ENCODE measurements around the gene GAB3. TPM values are rescaled to one million over a fixed set of nuclear protein-coding genes. Genes with fewer than 3 reads are reported as not detected.

Gene GAB3
- polyA plus RNA-seq, 2 of the 4 experiments (the other 2 are of a cell fraction), result 0.13 to 0.39 TPM

DNA sequence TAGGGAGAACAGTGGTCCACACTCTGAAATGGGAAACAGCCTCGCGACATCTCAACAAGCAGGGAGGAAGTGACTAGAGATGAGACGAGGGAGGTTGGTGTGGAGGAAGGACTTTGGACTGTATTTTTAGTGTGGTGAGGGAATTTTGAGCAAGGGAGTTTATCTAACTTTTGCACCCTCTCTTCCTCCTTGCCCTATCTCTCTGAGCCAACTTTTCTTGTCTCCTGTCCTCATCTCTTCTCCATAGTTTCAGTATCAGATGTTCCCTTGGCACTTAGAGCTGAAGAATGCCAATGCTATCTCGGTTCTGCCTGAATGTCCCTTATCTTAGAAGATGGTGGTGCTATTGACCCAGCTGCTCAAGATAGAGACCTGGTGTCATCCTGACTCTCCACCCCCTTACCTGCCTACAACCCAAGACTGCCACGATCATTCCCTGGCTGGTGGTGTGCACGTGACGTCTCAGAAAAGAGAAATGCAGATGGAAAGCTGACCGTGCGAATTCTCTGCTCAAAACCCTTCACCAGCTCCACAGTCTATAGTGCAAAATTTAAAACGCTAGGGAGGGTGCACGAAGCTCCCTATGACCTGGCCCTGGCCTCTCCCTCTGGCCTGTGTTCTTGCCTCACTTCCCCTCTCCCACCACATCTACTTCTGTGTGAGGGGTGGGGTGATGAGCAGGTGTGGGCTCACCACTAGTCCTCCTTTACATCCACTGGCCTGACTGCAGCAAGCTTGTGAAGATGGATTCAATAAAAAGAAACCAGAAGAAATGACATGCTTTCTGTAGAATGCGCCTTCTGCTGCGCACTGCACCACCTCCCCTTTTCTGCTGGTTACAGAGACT lies 33.5 kb upstream of the GAB3 start:
- no peak overlapping the region for H3K27ac ChIP-seq
- POLR2A ChIA-PET, result no interaction called here
- H3K4me3 ChIP-seq, result no peak overlapping the region
- ATAC-seq (no peak), FAIRE-seq (no peak), DNase-seq (ENCODE audit: low read depth in 1 of 2, low spot score in 1 of 2) (no peak)
- H3K4me1 ChIP-seq, result no peaks in the 10 kb centered on the region
- no peak overlapping the region for H3K4me2 ChIP-seq
- TF ChIP-seq, protein P1, sequence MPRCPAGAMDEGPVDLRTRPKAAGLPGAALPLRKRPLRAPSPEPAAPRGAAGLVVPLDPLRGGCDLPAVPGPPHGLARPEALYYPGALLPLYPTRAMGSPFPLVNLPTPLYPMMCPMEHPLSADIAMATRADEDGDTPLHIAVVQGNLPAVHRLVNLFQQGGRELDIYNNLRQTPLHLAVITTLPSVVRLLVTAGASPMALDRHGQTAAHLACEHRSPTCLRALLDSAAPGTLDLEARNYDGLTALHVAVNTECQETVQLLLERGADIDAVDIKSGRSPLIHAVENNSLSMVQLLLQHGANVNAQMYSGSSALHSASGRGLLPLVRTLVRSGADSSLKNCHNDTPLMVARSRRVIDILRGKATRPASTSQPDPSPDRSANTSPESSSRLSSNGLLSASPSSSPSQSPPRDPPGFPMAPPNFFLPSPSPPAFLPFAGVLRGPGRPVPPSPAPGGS (IDR thresholded peaks at IDR 0.05), result no peak
- TF ChIP-seq HOXB5 (CRISPR knock-in tag; IDR thresholded peaks at IDR 0.05), result no peak
- TF ChIP-seq RFX5 (IDR thresholded peaks at IDR 0.05), result no peak
- no peak for TF ChIP-seq CBX2 (IDR thresholded peaks at IDR 0.05; ENCODE audit: borderline replicate concordance, low read depth)
- TF ChIP-seq, protein P2, sequence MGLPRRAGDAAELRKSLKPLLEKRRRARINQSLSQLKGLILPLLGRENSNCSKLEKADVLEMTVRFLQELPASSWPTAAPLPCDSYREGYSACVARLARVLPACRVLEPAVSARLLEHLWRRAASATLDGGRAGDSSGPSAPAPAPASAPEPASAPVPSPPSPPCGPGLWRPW (IDR thresholded peaks at IDR 0.05), result no peak
- TF ChIP-seq ZNF302 (CRISPR knock-in tag; IDR thresholded peaks at IDR 0.05), result no peak
- peak; percentile 28 for TF ChIP-seq MAFK (IDR thresholded peaks at IDR 0.05; ENCODE audit: partially characterized antibody)
- H3K9me3 ChIP-seq, result no peaks in the 10 kb centered on the region
- 88% methylated on average over 13 of the region's 13 CpGs for WGBS (ENCODE audit: missing lambda C conversion rate)
- CTCF ChIA-PET, result no interaction called here

DNA sequence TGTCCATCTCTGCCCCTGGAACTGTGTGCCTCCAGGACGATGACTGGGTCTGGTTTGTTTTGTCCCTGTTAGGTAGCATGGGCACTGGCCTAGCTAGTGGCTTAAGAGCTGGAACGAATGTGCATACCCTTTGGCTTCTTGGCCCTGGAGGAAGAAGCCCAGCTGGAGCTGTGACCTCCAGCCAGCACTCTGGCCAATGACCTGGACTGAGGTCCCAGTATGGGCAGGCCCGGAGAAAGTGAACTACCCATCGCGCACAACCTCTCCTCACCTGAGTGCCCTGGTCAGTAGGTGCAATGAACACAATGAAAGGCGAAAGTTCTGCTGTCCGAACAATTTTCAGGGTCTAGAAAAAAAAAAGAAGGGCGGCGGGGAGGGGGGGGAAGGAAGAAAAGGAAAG lies 30.1 kb upstream of the GAB3 start:
- DNase-seq (ENCODE audit: low read depth in 1 of 2, low spot score in 1 of 2), result no peak
- FAIRE-seq, result no peak
- 95% methylated on average over 9 of the region's 9 CpGs for whole genome bisulfite sequencing (ENCODE audit: missing lambda C conversion rate)
- H3K4me2 ChIP-seq, result no peak overlapping the region
- H3K27ac ChIP-seq, result no peak overlapping the region
- no peak overlapping the region for H3K4me3 ChIP-seq
- H3K4me1 ChIP-seq, result no peaks in the 10 kb centered on the region
- H3K9me3 ChIP-seq, result no peaks in the 10 kb centered on the region
- ChIA-PET CTCF (no interaction called here), POLR2A (no interaction called here)
- TF ChIP-seq PHF8 (IDR thresholded peaks at IDR 0.05; ENCODE audit: borderline replicate concordance, low read depth) (no peak), FOSB (CRISPR knock-in tag; IDR thresholded peaks at IDR 0.05) (no peak), HOXB5 (CRISPR knock-in tag; IDR thresholded peaks at IDR 0.05) (no peak), EHMT2 (IDR thresholded peaks at IDR 0.05; ENCODE audit: low read depth) (no peak), RAD21 (conservative IDR thresholded peaks at IDR 0.05 in 1 of 2, IDR thresholded peaks at IDR 0.05 in 1 of 2) (no peak), ESRRA (IDR thresholded peaks at IDR 0.05; ENCODE audit: borderline replicate concordance, low read length) (no peak), JUNB (IDR thresholded peaks at IDR 0.05) (no peak)
- TF ChIP-seq, protein P3, sequence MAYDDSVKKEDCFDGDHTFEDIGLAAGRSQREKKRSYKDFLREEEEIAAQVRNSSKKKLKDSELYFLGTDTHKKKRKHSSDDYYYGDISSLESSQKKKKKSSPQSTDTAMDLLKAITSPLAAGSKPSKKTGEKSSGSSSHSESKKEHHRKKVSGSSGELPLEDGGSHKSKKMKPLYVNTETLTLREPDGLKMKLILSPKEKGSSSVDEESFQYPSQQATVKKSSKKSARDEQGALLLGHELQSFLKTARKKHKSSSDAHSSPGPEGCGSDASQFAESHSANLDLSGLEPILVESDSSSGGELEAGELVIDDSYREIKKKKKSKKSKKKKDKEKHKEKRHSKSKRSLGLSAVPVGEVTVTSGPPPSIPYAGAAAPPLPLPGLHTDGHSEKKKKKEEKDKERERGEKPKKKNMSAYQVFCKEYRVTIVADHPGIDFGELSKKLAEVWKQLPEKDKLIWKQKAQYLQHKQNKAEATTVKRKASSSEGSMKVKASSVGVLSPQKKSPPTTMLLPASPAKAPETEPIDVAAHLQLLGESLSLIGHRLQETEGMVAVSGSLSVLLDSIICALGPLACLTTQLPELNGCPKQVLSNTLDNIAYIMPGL (CRISPR knock-in tag; IDR thresholded peaks at IDR 0.05; ENCODE audit: borderline replicate concordance), result no peak
- TF ChIP-seq, protein P1 (IDR thresholded peaks at IDR 0.05), result no peak
- peak; percentile 7 to 20; a peak in 3 of 6 replicates for ATAC-seq

DNA sequence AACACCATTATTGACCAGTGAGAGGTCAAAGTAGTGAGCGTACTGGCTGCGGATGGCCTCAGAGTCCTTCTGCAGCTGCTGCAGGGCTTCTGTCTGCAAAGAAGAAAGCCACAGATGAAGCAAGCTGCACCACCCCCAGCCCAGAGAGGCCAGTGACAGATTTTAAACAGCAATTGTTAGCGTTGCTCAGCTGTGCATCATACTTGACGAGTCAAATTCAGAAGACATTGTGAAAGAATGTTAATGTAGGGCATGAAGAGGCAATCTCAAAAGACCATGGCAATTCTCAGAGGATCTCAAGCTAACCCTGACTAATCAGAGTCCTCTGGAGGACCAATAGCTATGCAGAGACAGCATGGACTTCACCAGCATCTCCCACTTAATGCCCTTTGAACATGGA lies 28.4 kb upstream of the GAB3 start:
- DNase-seq (ENCODE audit: low read depth in 1 of 2, low spot score in 1 of 2) (no peak), ATAC-seq (peak in 1 of 2 experiments; percentile 21; a peak in 3 of 6 replicates), FAIRE-seq (peak; percentile 46)
- ChIA-PET CTCF (interaction anchor here (1.7 kb wide), 1 partner anchor 10 kb away, joined by 4 read pairs; no protein-coding TSS in a partner anchor), POLR2A (interaction anchor here (0.5 kb wide), 1 partner anchor 24 kb away, joined by 3 read pairs; no protein-coding TSS in a partner anchor)
- Histone ChIP-seq H3K4me3 (no peak overlapping the region), H3K9me3 (no peaks in the 10 kb centered on the region), H3K4me1 (no peaks in the 10 kb centered on the region), H3K4me2 (no peak overlapping the region), H3K27ac (no peak overlapping the region)
- 95% methylated on average over 4 of the region's 4 CpGs for WGBS (ENCODE audit: missing lambda C conversion rate)
- TF ChIP-seq REST (IDR thresholded peaks at IDR 0.05), result no peak
- TF ChIP-seq EP300 (IDR thresholded peaks at IDR 0.05), result no peak
- TF ChIP-seq, protein P4, sequence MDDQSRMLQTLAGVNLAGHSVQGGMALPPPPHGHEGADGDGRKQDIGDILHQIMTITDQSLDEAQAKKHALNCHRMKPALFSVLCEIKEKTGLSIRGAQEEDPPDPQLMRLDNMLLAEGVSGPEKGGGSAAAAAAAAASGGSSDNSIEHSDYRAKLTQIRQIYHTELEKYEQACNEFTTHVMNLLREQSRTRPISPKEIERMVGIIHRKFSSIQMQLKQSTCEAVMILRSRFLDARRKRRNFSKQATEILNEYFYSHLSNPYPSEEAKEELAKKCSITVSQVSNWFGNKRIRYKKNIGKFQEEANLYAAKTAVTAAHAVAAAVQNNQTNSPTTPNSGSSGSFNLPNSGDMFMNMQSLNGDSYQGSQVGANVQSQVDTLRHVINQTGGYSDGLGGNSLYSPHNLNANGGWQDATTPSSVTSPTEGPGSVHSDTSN (IDR thresholded peaks at IDR 0.05), result no peak
- no peak for TF ChIP-seq PHF8 (IDR thresholded peaks at IDR 0.05; ENCODE audit: borderline replicate concordance, low read depth)

All from A549 (cell line).